IMR-90 (cell line): ENCODE results near the gene DOCK1. TPM values are rescaled to one million over a fixed set of nuclear protein-coding genes. Genes with fewer than 3 reads are reported as not detected.

ENCODE experiments used
- ATAC-seq: fragments of 200-7000 bp; cut with Tn5 transposase; 2 replicates; pipeline ENCODE4 v1.9.1; 2020; ENCODE audit warnings: low read depth, mild to moderate bottlenecking, moderate library complexity
- BruUV-seq: library from RNA; stranded (reverse); fragments of 400-500 nt; replicated peaks from 2 replicates; lab custom pipeline; 2021; lab: Mats Ljungman, UMichigan
- CTCF ChIA-PET: fragments of 300-600 bp; formaldehyde crosslinking; extraction: SDS; loops from one replicate; lab custom pipeline; 2021; ENCODE audit warnings: antibody characterized with exemption; lab: Yijun Ruan, JAX
- POLR2A ChIA-PET: fragments of 300-600 bp; sonication (Branson Sonifier 250); formaldehyde crosslinking; loops from one replicate; lab custom pipeline; 2022; ENCODE audit warnings: antibody characterized with exemption; ENCODE audit not compliant: unreplicated experiment; lab: Charles Lee
- DNase-seq: peaks from one replicate; pipeline ENCODE4 v3.0.0; 2013
- H2AFZ ChIP-seq: replicated peaks from 2 replicates; pipeline ENCODE3; 2013; ENCODE audit warnings: low read length, mild to moderate bottlenecking; ENCODE audit not compliant: poor library complexity
- H2AK5ac ChIP-seq: 2 replicates; pipeline ENCODE4 v1.6.1; 2013; ENCODE audit warnings: low read depth, low read length, inconsistent platforms
- H2AK9ac ChIP-seq: replicated peaks from 2 replicates; pipeline ENCODE3; 2013; ENCODE audit warnings: mild to moderate bottlenecking, low read depth, low read length, moderate library complexity; ENCODE audit not compliant: poor library complexity
- H2BK120ac ChIP-seq: 2 replicates; pipeline ENCODE4 v1.6.1; 2013; ENCODE audit warnings: low read depth, low read length, inconsistent platforms
- H2BK15ac ChIP-seq: 3 replicates; pipeline ENCODE4 v1.6.1; 2013; ENCODE audit warnings: low read depth, low read length, inconsistent platforms
- H2BK20ac ChIP-seq: 2 replicates; pipeline ENCODE4 v1.6.1; 2013; ENCODE audit warnings: low read depth, mild to moderate bottlenecking, inconsistent platforms, low read length, moderate library complexity
- H2BK5ac ChIP-seq: 2 replicates; pipeline ENCODE4 v1.6.1; 2013; ENCODE audit warnings: mild to moderate bottlenecking, low read depth, low read length, inconsistent platforms; ENCODE audit not compliant: poor library complexity, severe bottlenecking
- H3K14ac ChIP-seq: replicated peaks from 2 replicates; pipeline ENCODE4 v1.6.1; 2013; ENCODE audit warnings: low read depth, low read length, inconsistent platforms
- H3K18ac ChIP-seq: 2 replicates; pipeline ENCODE4 v1.6.1; 2013; ENCODE audit warnings: low read depth, low read length, control low read depth
- H3K23ac ChIP-seq: 2 replicates; pipeline ENCODE4 v1.6.1; 2013; ENCODE audit warnings: low read depth, low read length, inconsistent platforms
- H3K27ac ChIP-seq: 2 replicates; pipeline ENCODE4 v1.5.1; 2013; ENCODE audit warnings: mild to moderate bottlenecking, control low read depth, low read length; ENCODE audit not compliant: insufficient read depth
- H3K27me3 ChIP-seq: 2 replicates; pipeline ENCODE4 v1.6.1; 2013; ENCODE audit warnings: low read length; ENCODE audit not compliant: control insufficient read depth, insufficient read depth
- H3K36me3 ChIP-seq: 2 replicates; pipeline ENCODE4 v1.6.1; 2013; ENCODE audit warnings: low read length, mixed read lengths; ENCODE audit not compliant: control insufficient read depth, insufficient read depth
- H3K4ac ChIP-seq: 2 replicates; pipeline ENCODE4 v1.6.1; 2013; ENCODE audit warnings: low read depth, low read length, inconsistent platforms
- H3K4me1 ChIP-seq: 2 replicates; pipeline ENCODE4 v1.6.1; 2013; ENCODE audit warnings: low read length, mixed read lengths; ENCODE audit not compliant: control insufficient read depth, insufficient read depth
- H3K4me2 ChIP-seq: 2 replicates; pipeline ENCODE4 v1.6.1; 2013; ENCODE audit warnings: low read depth, mild to moderate bottlenecking, control low read depth, low read length, moderate library complexity
- H3K4me3 ChIP-seq: 2 replicates; pipeline ENCODE4 v1.5.1; 2013; ENCODE audit warnings: low read depth, mild to moderate bottlenecking, control low read depth, low read length, moderate library complexity; ENCODE audit not compliant: insufficient read depth
- H3K56ac ChIP-seq: 2 replicates; pipeline ENCODE4 v1.6.1; 2013; ENCODE audit warnings: low read length, inconsistent platforms; ENCODE audit not compliant: insufficient read depth; ENCODE audit errors: extremely low read depth
- H3K79me1 ChIP-seq, 2 experiments: 2 replicates each; pipeline ENCODE4 v1.6.1; 2013; ENCODE audit warnings: low read length in 2 of 2, inconsistent platforms in 1 of 2, low read depth in 1 of 2
- H3K9ac ChIP-seq: 2 replicates; pipeline ENCODE4 v1.6.1; 2013; ENCODE audit warnings: low read depth, low read length, control low read depth
- H3K9me1 ChIP-seq: 2 replicates; pipeline ENCODE4 v1.6.1; 2013; ENCODE audit warnings: low read length, inconsistent platforms; ENCODE audit not compliant: insufficient read depth
- H3K9me3 ChIP-seq: 2 replicates; pipeline ENCODE4 v1.6.1; 2013; ENCODE audit warnings: low read length; ENCODE audit not compliant: control insufficient read depth, insufficient read depth
- H4K20me1 ChIP-seq: 2 replicates; pipeline ENCODE4 v1.6.1; 2013; ENCODE audit warnings: low read length, inconsistent platforms; ENCODE audit not compliant: insufficient read depth
- H4K5ac ChIP-seq: 2 replicates; pipeline ENCODE4 v1.6.1; 2013; ENCODE audit warnings: mild to moderate bottlenecking, low read depth, low read length, control low read depth
- H4K8ac ChIP-seq, 2 experiments: 2 replicates each; pipeline ENCODE4 v1.6.1; 2013; ENCODE audit warnings: low read depth in 2 of 2, low read length in 2 of 2, control low read depth in 1 of 2, inconsistent platforms in 1 of 2
- H4K91ac ChIP-seq: 2 replicates; pipeline ENCODE4 v1.6.1; 2013; ENCODE audit warnings: low read depth, low read length, inconsistent platforms; ENCODE audit not compliant: insufficient read depth
- BHLHE40 ChIP-seq: fragments of 150-350 bp; IDR thresholded peaks from 2 replicates; pipeline ENCODE4 v1.6.1; 2016; ENCODE audit warnings: mild to moderate bottlenecking, low read depth, low read length
- CEBPB ChIP-seq: IDR thresholded peaks from 2 replicates; pipeline ENCODE4 v1.6.1; 2012; ENCODE audit warnings: low read depth, low read length, improper control_type of control experiment
- CHD1 ChIP-seq: IDR thresholded peaks from 2 replicates; pipeline ENCODE4 v1.6.1; 2012; ENCODE audit warnings: low read depth, low read length, improper control_type of control experiment
- ELK1 ChIP-seq: fragments of 150-350 bp; IDR thresholded peaks from 2 replicates; pipeline ENCODE4 v1.6.1; 2016; ENCODE audit warnings: low read depth, mild to moderate bottlenecking, low read length, moderate library complexity, borderline replicate concordance
- FOS ChIP-seq: fragments of 150-350 bp; IDR thresholded peaks from 2 replicates; pipeline ENCODE4 v1.6.1; 2016; ENCODE audit warnings: low read depth, low read length
- MAFK ChIP-seq: IDR thresholded peaks from 2 replicates; pipeline ENCODE4 v1.6.1; 2012; ENCODE audit warnings: low read depth, low read length, improper control_type of control experiment
- MAZ ChIP-seq: IDR thresholded peaks from 2 replicates; pipeline ENCODE4 v1.6.1; 2012; ENCODE audit warnings: low read depth, mild to moderate bottlenecking, low read length, improper control_type of control experiment, moderate library complexity, borderline replicate concordance
- MXI1 ChIP-seq: IDR thresholded peaks from 2 replicates; pipeline ENCODE4 v1.6.1; 2012; ENCODE audit warnings: low read depth, mild to moderate bottlenecking, low read length, moderate library complexity, borderline replicate concordance
- NFE2L2 ChIP-seq: fragments of 150-350 bp; IDR thresholded peaks from 2 replicates; pipeline ENCODE4 v1.6.1; 2016; ENCODE audit warnings: low read depth, mild to moderate bottlenecking, low read length
- POLR2A ChIP-seq: IDR thresholded peaks from 2 replicates; pipeline ENCODE4 v1.6.1; 2012; ENCODE audit warnings: mild to moderate bottlenecking, low read depth, low read length
- RAD21 ChIP-seq: IDR thresholded peaks from 2 replicates; pipeline ENCODE4 v1.6.1; 2012; ENCODE audit warnings: low read length, improper control_type of control experiment
- RCOR1 ChIP-seq: IDR thresholded peaks from 2 replicates; pipeline ENCODE4 v1.6.1; 2012; ENCODE audit warnings: mild to moderate bottlenecking, low read length, improper control_type of control experiment; ENCODE audit not compliant: insufficient replicate concordance
- RFX5 ChIP-seq: IDR thresholded peaks from 2 replicates; pipeline ENCODE4 v1.8.0; 2012; ENCODE audit warnings: low read depth, mild to moderate bottlenecking, low read length, moderate library complexity
- SMC3 ChIP-seq: fragments of 150-350 bp; IDR thresholded peaks from 2 replicates; pipeline ENCODE4 v1.6.1; 2016; ENCODE audit warnings: low read depth, mild to moderate bottlenecking, antibody characterized with exemption, low read length, moderate library complexity
- USF2 ChIP-seq: fragments of 150-350 bp; IDR thresholded peaks from 2 replicates; pipeline ENCODE4 v1.6.1; 2017; ENCODE audit warnings: mild to moderate bottlenecking, antibody characterized with exemption, low read length, low read depth
- WGBS, 2 experiments: methylation state at CpG; one replicate each; pipeline versions ENCODE4 v1.1.5 to v1.1.7; 2013; ENCODE audit warnings: missing lambda C conversion rate in 2 of 2; ENCODE audit not compliant: insufficient read length in 1 of 2; ENCODE audit errors: extremely low coverage in 2 of 2; 5-methylcytosine and 5-hydroxymethylcytosine counted together
- dilution Hi-C: fragments of 300-500 bp; cut with HindIII; formaldehyde crosslinking; loops from one replicate; pipeline ENCODE4 v1.14.3; 2018; ENCODE audit warnings: low sequenced_read_pairs; ENCODE audit not compliant: unreplicated experiment
- in situ Hi-C: fragments of 300-500 bp; cut with MboI; formaldehyde crosslinking; loops from 3 replicates; pipeline ENCODE4 v1.14.3; 2019; ENCODE audit warnings: low sequenced_read_pairs, inconsistent platforms, mixed read lengths
- intact Hi-C: fragments of 100-400 bp; cut with micrococcal nuclease; formaldehyde crosslinking; loops from 2 replicates; pipeline ENCODE4 v1.10.0; 2022
- polyA plus RNA-seq, 3 experiments: library from polyadenylated mRNA; depleted of rRNA; stranded (reverse); fragments of >200 nt; gene quantifications; 2 replicates each; pipeline ENCODE4 v1.2.3, GENCODE V29; 2012; ENCODE audit warnings: low replicate concordance in 1 of 3
- total RNA-seq: library from RNA; depleted of rRNA; stranded (reverse); fragments of >200 nt; gene quantifications from 2 replicates; pipeline ENCODE4 v1.2.3, GENCODE V29; 2012
- TF ChIP-seq, protein P1 (sequence below): conservative IDR thresholded peaks from 2 replicates; pipeline ENCODE4 v1.5.1; 2012; ENCODE audit warnings: mild to moderate bottlenecking, low read depth, low read length, improper control_type of control experiment

The DOCK1 gene
- total and polyA plus RNA-seq, 2 of the 4 experiments (the other 2 are of a cell fraction): 28.2 to 71.0 TPM

GRCh38 chr10:127245456-127245855 lies 340.2 kb downstream of the DOCK1 start:
- Histone ChIP-seq H3K18ac (no peak overlapping the region), H4K5ac (no peak overlapping the region), H3K9me1 (peaks cover 12% of the 10 kb centered on the region), H2AFZ (no peak overlapping the region), H2BK15ac (no peak overlapping the region), H3K27ac (no peak overlapping the region), H3K4me3 (no peak overlapping the region), H3K4ac (no peak overlapping the region), H2BK120ac (no peak overlapping the region), H3K36me3 (peaks cover 8% of the 10 kb centered on the region), H3K4me1 (peaks cover 3% of the 10 kb centered on the region; the same call in 1 of the 2 replicates), H2AK5ac (no peak overlapping the region), H4K91ac (no peak overlapping the region), H3K4me2 (no peak overlapping the region), H2AK9ac (no peak overlapping the region), H2BK20ac (no peak overlapping the region), H3K14ac (no peak overlapping the region), H2BK5ac (no peak overlapping the region), H3K23ac (no peak overlapping the region; the same call in 1 of the 2 replicates), H4K20me1 (peaks cover 4% of the 10 kb centered on the region; the same call in 1 of the 2 replicates), H4K8ac (no peak overlapping the region), H3K9ac (no peak overlapping the region), H3K9me3 (no peaks in the 10 kb centered on the region), H3K56ac (no peak overlapping the region), H3K27me3 (no peaks in the 10 kb centered on the region), H3K79me1 (peaks cover 4 to 10% of the 10 kb centered on the region in 2 experiments; a peak in 3 of 4 replicates)
- DNase-seq (no peak), ATAC-seq (no peak)
- in situ Hi-C loops (no loop called here), dilution Hi-C loops (no loop called here), intact Hi-C loops (no loop called here)
- no peak for TF ChIP-seq RFX5
- no peak for TF ChIP-seq RAD21
- no peak for TF ChIP-seq NFE2L2
- TF ChIP-seq USF2: no peak
- no peak for TF ChIP-seq RCOR1
- TF ChIP-seq MXI1: no peak
- TF ChIP-seq BHLHE40: no peak
- TF ChIP-seq CEBPB: no peak
- no peak for TF ChIP-seq MAZ
- no peak for TF ChIP-seq CHD1
- no peak for TF ChIP-seq ELK1
- TF ChIP-seq POLR2A: no peak
- no peak for TF ChIP-seq FOS
- TF ChIP-seq SMC3: no peak
- TF ChIP-seq, protein P1, sequence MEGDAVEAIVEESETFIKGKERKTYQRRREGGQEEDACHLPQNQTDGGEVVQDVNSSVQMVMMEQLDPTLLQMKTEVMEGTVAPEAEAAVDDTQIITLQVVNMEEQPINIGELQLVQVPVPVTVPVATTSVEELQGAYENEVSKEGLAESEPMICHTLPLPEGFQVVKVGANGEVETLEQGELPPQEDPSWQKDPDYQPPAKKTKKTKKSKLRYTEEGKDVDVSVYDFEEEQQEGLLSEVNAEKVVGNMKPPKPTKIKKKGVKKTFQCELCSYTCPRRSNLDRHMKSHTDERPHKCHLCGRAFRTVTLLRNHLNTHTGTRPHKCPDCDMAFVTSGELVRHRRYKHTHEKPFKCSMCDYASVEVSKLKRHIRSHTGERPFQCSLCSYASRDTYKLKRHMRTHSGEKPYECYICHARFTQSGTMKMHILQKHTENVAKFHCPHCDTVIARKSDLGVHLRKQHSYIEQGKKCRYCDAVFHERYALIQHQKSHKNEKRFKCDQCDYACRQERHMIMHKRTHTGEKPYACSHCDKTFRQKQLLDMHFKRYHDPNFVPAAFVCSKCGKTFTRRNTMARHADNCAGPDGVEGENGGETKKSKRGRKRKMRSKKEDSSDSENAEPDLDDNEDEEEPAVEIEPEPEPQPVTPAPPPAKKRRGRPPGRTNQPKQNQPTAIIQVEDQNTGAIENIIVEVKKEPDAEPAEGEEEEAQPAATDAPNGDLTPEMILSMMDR: no peak
- no peak for TF ChIP-seq MAFK
- BruUV-seq: no TSS peak
- ChIA-PET POLR2A (no interaction called here), CTCF (interaction anchor here (0.7 kb wide), 1 partner anchor 18 kb away, joined by 3 read pairs; no protein-coding TSS in a partner anchor)
- WGBS, 2 experiments: 100% methylated on average over 1 of the region's 10 CpGs; no CpG with 5 or more reads in 1 of the 2 experiments
